ENCODE results near the gene CCSER1. TPM values are rescaled to one million over a fixed set of nuclear protein-coding genes. Genes with fewer than 3 reads are reported as not detected.

CCSER1 gene
- total RNA-seq, 1 donor from 2014 or later, result 15.7 TPM

DNA sequence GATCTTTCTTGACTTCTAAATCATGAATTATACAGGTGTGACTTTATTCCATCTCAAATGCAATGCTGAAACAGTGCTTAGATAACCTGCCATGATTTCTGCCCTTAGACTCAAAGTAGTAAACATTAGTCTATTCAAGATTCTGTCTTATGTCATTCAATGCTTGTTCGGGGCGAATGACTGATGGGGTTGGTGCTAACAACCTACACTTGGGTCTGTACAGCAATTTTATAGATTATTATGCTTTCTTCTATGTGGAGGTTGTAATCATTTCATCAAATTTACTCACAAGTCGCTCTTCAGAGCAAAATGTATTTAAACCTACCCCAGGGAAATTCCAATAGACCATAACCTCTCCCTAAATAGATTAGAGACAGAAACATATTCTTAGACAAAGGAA is 1155.0 kb downstream of the CCSER1 start:
- Mint-ChIP-seq H3K27me3 (ENCODE audit: unreplicated experiment) (no peaks in the 10 kb centered on the region), H3K4me1 (ENCODE audit: low read depth, unreplicated experiment) (no peaks in the 10 kb centered on the region)

GRCh38 chr4:91283726-91284230 is 1156.6 kb downstream of the CCSER1 start:
- H3K27me3 Mint-ChIP-seq (ENCODE audit: unreplicated experiment), result no peaks in the 10 kb centered on the region
- no peak for DNase-seq
- H3K9me3 Mint-ChIP-seq (ENCODE audit: unreplicated experiment), result no peaks in the 10 kb centered on the region
- H3K36me3 Mint-ChIP-seq (ENCODE audit: unreplicated experiment), result no peaks in the 10 kb centered on the region
- no peak overlapping the region for H3K4me3 Mint-ChIP-seq (ENCODE audit: unreplicated experiment)
- H3K4me1 Mint-ChIP-seq (ENCODE audit: low read depth, unreplicated experiment), result no peaks in the 10 kb centered on the region
- TF ChIP-seq, protein P1, sequence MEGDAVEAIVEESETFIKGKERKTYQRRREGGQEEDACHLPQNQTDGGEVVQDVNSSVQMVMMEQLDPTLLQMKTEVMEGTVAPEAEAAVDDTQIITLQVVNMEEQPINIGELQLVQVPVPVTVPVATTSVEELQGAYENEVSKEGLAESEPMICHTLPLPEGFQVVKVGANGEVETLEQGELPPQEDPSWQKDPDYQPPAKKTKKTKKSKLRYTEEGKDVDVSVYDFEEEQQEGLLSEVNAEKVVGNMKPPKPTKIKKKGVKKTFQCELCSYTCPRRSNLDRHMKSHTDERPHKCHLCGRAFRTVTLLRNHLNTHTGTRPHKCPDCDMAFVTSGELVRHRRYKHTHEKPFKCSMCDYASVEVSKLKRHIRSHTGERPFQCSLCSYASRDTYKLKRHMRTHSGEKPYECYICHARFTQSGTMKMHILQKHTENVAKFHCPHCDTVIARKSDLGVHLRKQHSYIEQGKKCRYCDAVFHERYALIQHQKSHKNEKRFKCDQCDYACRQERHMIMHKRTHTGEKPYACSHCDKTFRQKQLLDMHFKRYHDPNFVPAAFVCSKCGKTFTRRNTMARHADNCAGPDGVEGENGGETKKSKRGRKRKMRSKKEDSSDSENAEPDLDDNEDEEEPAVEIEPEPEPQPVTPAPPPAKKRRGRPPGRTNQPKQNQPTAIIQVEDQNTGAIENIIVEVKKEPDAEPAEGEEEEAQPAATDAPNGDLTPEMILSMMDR (IDR thresholded peaks at IDR 0.05; ENCODE audit: partially characterized antibody, unreplicated experiment), result no peak
- H3K27ac Mint-ChIP-seq (ENCODE audit: unreplicated experiment), result no peak overlapping the region

More for the DNA sequence above, 1155.0 kb downstream of the CCSER1 start:
- Mint-ChIP-seq H3K4me3 (ENCODE audit: unreplicated experiment) (no peak overlapping the region), H3K36me3 (ENCODE audit: unreplicated experiment) (no peaks in the 10 kb centered on the region), H3K27ac (ENCODE audit: unreplicated experiment) (no peak overlapping the region), H3K9me3 (ENCODE audit: unreplicated experiment) (no peaks in the 10 kb centered on the region)
- no peak for DNase-seq
- TF ChIP-seq, protein P1 (IDR thresholded peaks at IDR 0.05; ENCODE audit: partially characterized antibody, unreplicated experiment), result no peak

- H3K36me3 Mint-ChIP-seq (ENCODE audit: unreplicated experiment), result no peaks in the 10 kb centered on the region
Observed at GRCh38 chr4:91284480-91284879, 1157.3 kb downstream of the CCSER1 start.

DNA sequence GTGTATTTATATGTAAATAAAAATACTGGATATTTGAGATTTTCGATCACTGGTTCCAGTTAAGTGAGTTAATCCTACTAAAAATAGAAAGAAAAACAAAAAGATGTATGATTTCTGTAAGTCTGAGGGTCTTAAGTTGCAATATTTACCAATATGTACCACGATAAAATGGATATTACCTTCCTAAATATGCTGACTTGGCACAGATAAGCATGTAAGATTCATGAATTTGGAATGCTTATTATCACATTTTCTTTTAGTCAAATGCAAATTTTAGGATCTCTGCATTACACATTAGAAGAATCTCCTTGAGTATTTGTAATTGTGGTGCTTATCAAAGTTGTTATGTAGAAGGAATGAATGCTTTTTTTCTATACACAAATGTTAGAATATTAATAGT is 1158.3 kb downstream of the CCSER1 start:
- no peaks in the 10 kb centered on the region for H3K27me3 Mint-ChIP-seq (ENCODE audit: unreplicated experiment)
- DNase-seq, result no peak
- H3K4me3 Mint-ChIP-seq (ENCODE audit: unreplicated experiment), result no peak overlapping the region
- H3K9me3 Mint-ChIP-seq (ENCODE audit: unreplicated experiment), result no peaks in the 10 kb centered on the region
- H3K27ac Mint-ChIP-seq (ENCODE audit: unreplicated experiment), result no peak overlapping the region
- H3K36me3 Mint-ChIP-seq (ENCODE audit: unreplicated experiment), result no peaks in the 10 kb centered on the region
- H3K4me1 Mint-ChIP-seq (ENCODE audit: low read depth, unreplicated experiment), result no peaks in the 10 kb centered on the region
- TF ChIP-seq, protein P1 (IDR thresholded peaks at IDR 0.05; ENCODE audit: partially characterized antibody, unreplicated experiment), result no peak

More at GRCh38 chr4:91284480-91284879, 1157.3 kb downstream of the CCSER1 start:
- DNase-seq, result no peak
- Mint-ChIP-seq H3K27ac (ENCODE audit: unreplicated experiment) (no peak overlapping the region), H3K27me3 (ENCODE audit: unreplicated experiment) (no peaks in the 10 kb centered on the region), H3K4me1 (ENCODE audit: low read depth, unreplicated experiment) (no peaks in the 10 kb centered on the region), H3K9me3 (ENCODE audit: unreplicated experiment) (no peaks in the 10 kb centered on the region), H3K4me3 (ENCODE audit: unreplicated experiment) (no peak overlapping the region)
- TF ChIP-seq, protein P1 (IDR thresholded peaks at IDR 0.05; ENCODE audit: partially characterized antibody, unreplicated experiment), result no peak

DNA sequence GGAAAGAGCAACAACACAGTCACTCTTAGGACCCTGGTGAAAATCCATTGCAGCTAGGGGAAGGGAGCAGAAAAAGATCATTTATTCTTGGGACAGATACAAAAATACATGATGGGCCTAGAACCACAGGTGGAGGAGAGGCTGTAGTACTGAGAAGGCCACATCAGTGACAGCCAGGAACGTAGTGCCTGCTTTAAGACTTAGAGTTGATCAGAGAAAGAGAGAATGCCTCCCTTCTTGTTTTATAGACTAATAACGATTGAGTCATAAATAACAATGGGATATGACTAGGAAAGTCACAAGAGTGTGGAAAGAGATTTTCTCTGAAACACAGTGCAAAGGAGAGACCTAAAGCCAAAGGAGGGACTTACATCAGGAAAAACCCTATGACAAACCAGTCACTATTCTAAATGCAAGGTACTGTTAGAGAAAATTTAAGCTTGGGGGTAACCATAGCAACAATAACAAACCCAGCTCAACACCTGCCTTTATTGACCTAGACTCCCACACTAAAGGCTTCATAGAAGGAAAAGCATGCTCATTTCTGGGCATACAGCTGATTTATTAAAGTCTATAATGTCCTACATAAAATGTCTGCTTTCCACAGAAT is 1161.6 kb downstream of the CCSER1 start:
- H3K4me3 Mint-ChIP-seq (ENCODE audit: unreplicated experiment), result no peak overlapping the region
- H3K4me1 Mint-ChIP-seq (ENCODE audit: low read depth, unreplicated experiment), result no peaks in the 10 kb centered on the region
- H3K9me3 Mint-ChIP-seq (ENCODE audit: unreplicated experiment), result no peaks in the 10 kb centered on the region
- no peaks in the 10 kb centered on the region for H3K27me3 Mint-ChIP-seq (ENCODE audit: unreplicated experiment)
- TF ChIP-seq, protein P1 (IDR thresholded peaks at IDR 0.05; ENCODE audit: partially characterized antibody, unreplicated experiment), result no peak
- no peak for DNase-seq
- no peak overlapping the region for H3K27ac Mint-ChIP-seq (ENCODE audit: unreplicated experiment)
- H3K36me3 Mint-ChIP-seq (ENCODE audit: unreplicated experiment), result no peaks in the 10 kb centered on the region
